ENCODE data around the gene CAPSL.
"Not testable (repeated sequence)": the region's sequence is repeated elsewhere in the genome, so short reads cannot be mapped to it uniquely, and the experiment has no call there.

CAPSL gene

GRCh38 chr5:35904443-35905132, 33.8 kb downstream of the CAPSL start:
- DNase-seq, result peak; percentile 58

- DNase-seq, result peak; percentile 44
These were observed 34.7 kb downstream of the CAPSL start for GRCh38 chr5:35903631-35904203.

GRCh38 chr5:35902046-35902672, 36.3 kb downstream of the CAPSL start:
- DNase-seq, result peak; percentile 31

GRCh38 chr5:35900972-35901695, 37.3 kb downstream of the CAPSL start:
- no peak for DNase-seq

DNA sequence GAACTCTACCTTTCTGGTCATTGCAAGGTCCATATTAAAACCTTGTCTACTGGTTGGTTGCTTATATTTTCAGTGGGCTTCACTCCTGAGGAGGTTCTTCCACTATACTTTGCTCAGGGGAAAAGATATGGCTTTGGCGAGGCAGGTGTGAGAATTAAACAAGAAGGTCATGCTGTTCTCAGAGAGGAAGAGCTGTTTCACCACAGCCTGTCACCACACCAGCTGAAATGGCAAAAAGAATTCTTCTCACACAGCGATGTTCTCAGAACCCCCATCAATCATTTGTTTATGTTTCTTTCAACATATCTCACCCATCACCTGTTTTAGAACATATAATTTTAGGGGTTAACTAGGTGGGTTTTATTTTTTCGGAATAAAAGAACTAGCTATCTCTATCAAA, 38.6 kb downstream of the CAPSL start:
- no peak for DNase-seq

GRCh38 chr5:35898952-35899660, 39.3 kb downstream of the CAPSL start:
- no peak for DNase-seq

GRCh38 chr5:35894131-35894530, 44.3 kb downstream of the CAPSL start:
- DNase-seq, result no peak

GRCh38 chr5:35892799-35893198, 45.6 kb downstream of the CAPSL start:
- DNase-seq, result not testable (repeated sequence)

DNA sequence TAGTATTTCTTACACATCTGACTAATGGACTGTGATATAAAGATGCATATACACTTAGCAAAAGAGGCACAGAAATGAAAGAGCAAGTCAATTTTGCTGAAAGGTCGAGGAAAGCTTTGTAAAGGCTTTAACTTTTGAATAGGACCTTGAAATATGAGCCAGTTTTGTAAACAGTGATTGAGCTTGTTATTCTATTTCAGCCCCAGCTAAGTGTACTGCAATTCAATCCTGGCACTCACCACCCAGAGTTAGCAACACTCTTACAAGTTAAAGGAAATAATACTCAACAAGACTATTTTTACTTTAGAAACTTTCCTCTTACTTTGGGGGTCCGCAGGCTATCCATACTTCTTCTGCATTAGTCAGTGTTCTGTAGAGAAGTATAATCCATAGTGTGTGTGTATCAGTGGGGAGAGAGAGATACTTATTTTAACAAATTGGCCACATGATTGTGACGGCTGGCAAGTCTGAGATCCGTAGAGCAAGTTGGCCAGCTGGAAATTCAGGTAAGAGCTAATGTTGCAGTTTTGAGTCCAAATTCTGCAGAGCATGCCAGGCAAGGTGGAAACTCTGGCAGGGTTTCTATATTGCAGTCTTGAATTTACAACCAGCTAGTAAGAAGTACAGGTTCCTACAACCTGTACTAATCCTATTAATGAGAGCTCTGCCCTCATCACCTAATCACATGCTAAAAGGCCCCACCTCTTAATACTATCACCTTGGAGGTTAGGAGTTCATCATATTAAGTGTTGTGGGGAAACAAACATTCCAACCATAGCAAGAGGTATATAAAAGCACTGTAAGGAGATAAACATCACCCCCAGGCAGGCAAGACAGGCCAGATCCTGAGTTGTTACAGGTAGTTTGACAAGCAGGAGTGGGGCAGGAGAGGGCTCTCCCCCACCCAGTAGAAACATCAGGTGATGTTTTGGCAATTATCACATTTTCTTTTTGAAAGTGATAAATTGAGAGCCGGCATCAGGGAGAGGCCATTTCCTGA, 48.1 kb downstream of the CAPSL start:
- no peak for DNase-seq

GRCh38 chr5:35887321-35888100, 50.9 kb downstream of the CAPSL start:
- no peak for DNase-seq

GRCh38 chr5:35886381-35886780, 52.0 kb downstream of the CAPSL start:
- DNase-seq, result no peak

DNA sequence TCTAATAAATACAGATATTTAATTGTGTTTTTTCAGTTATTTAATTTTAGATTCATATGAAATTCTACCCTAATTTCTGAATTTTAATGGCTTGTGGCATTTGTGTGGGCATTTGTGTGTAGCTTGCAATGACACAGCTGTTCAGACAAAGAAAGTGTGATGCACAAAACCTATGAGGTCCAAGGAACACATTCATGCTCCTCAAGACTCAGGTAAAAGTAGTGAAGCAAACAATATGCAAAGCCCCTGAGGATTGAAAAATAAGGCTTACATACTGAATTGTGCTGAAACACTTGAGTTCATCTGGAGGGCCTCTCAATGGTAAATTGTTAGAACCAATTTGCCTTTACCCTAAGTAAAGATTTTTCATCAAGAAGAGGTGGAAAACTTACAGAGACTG, 53.6 kb downstream of the CAPSL start:
- no peak for DNase-seq

GRCh38 chr5:35884191-35884769, 54.1 kb downstream of the CAPSL start:
- DNase-seq, result no peak

- DNase-seq, result no peak
These were observed 56.7 kb downstream of the CAPSL start for GRCh38 chr5:35881758-35882157.

- DNase-seq, result no peak
These were observed 58.3 kb downstream of the CAPSL start for GRCh38 chr5:35880156-35880555.

GRCh38 chr5:35879649-35880048, 58.8 kb downstream of the CAPSL start:
- no peak for DNase-seq

DNA sequence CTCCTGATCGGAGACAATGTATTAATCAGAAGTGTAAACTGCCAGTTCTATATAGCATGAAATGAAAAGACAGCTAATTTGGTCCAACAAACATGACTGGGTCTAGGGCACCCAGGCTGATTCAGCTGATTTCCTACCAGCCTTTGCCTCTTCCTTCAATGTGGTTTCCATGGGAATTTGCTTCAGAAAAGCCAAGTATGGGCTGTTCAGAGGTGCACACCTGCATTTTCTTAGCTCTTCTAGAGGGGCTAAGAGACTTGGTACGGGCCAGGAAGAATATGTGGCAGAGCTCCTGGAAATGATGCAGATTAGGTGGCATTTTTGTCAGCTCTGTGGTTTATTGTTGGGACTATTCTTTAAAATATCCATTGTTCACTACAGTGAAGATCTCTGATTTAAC, 59.3 kb downstream of the CAPSL start:
- DNase-seq, result no peak

DNA sequence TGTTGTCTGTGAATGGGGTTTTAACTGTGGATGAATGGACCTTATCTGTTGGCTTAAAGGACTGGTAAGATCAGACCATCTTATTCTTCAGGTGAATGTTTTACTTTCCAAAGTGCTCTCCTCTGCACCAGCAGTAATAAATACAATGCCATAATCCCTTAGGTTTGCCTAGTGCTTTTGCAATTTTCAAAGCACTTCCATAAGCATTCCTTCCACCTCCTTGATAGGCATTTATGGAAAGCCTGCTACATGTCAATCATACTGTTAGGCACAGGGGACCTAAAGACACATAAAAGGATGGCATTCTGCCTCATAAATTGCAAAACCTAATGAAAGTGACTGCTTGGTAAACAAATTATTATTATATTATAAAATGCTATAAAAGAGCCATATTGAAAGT, 60.3 kb downstream of the CAPSL start:
- no peak for DNase-seq

- DNase-seq, result no peak
These were observed 60.8 kb downstream of the CAPSL start for GRCh38 chr5:35877655-35878054.

- DNase-seq, result no peak
These were observed 61.5 kb downstream of the CAPSL start for GRCh38 chr5:35876922-35877321.

- DNase-seq, result no peak
These were observed 62.0 kb downstream of the CAPSL start for GRCh38 chr5:35876454-35876853.
